Activated CD4-positive, alpha-beta T cell treated with anti-CD3 and anti-CD28 coated beads, Interleukin-2, amount 50 U/mL, for 48 hours (primary cell): ENCODE measurements around the gene SLX9.

ENCODE experiments used
- DNase-seq, 2 experiments: peaks; one replicate each; pipeline ENCODE4 v3.0.0-alpha.2; 2020

The SLX9 gene

DNA sequence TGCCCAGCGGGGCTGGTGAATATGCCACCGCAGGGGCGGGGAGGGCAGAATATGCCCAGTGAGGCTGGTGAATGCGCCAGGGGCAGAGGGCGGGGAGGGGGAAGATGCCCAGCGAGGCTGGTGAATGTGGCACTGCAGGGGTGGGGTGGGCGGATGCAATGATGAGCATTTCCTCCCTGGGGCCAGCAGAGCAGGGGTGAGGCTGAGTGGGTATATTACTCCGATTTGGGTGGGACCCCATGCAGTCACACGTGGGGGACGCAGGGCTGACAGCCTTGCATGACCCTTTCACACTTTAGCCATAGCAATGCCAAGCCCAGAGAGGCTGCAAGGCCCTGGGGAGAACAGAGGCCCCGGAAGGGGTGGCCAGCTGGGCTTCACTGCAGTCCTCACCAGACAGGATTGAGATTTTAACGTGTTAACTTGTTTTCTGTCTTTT lies 9.3 kb upstream of the SLX9 start:
- DNase-seq = peak; percentile 65 to 70

DNA sequence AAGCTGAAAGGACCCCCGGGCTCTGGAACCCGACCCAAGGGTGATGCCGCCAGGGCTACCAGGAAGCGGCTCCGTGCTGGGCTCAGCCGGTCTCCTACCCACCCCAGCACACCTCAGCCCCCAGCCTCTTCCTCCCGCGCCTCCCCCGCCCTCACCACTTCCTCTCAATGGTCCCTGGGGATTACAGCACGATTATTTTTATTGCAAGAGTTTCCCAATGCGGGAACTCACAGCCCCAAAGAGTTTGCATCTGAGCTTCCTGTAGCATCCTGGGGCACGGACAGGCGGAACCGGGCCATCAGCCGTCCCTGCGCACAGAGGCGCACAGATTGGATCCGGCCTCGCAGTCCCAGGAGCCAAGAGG lies 8.7 kb upstream of the SLX9 start:
- DNase-seq = peak; percentile 34 to 45

DNA sequence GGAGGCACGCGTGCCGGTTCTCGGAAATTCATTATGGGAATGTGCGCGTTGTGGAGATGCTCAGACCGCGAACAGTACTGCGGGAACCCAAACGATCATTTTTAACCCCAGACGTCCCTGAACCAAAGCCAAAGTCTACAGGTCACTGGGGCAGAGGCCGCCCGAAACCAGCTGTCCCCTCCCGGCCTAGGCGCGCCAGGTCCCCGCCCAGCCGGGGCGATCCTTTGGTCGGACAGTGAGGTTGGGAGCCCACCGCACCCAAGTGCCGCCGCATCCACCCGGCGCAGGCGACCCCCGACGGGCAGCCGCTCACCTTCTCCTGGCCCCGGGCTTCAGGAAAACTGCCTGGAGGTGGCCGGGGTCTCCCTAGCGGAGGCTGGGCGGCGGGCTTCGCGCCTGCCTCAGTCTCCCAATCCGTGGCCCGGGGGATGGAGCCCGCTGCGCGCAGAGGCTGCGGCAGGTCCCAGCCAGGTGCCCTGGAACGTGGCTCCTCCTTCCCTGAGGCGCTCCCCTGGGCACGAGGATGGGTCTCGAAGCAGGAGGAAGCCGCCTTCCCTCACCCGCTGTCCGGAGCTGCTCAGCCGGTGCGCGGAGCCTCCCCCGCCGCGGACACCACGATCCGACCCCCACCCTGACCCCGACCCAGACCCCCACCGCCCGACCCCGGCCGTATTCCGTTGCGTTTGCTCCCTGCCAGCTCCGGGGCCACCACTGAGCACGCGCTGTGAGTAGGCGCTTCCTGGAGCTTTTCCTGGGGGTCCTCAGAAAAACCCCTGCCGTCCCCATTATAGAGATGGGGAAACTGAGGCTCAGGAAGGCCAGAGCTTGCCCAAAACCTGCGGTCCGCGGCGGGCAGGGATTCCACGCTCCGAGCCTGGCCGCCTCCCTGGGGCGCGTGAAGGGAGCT lies 8.1 kb upstream of the SLX9 start:
- DNase-seq = peak; percentile 45 to 48

DNA sequence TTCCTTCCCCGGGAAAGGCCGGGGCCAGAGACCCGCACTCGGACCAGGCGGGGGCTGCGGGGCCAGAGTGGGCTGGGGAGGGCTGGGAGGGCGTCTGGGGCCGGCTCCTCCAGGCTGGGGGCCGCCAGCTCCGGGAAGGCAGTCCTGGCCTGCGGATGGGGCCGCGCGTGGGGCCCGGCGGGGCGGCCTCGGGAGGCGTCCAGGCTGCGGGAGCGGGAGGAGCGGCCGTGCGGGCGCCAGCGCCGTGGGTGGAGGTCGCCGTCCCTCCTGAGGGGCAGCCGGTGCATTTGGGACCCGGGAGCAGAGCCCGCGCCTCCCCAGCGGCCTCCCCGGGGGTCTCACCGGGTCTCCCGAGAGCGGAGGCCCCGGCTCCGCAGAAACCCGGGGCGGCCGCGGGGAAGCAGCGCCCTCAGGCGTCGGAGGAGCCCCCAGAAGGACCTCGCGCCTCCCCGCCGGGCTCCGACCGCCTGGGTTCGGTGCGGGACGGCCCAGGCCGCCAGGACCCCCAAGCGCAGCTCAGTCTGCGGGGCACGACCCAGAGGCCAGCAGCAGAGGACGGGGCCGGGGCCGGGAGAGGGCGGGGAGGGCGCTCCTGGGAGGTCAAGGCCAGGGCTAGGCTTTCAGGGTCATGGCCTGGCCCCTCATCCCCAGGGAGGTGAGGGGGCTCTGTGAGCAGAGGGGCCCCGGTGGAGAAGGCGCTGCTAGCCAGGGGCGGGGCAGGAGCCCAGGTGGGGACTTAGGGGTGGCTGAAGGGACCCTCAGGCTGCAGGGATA lies 7.2 kb upstream of the SLX9 start:
- peak; percentile 70 to 71 for DNase-seq

DNA sequence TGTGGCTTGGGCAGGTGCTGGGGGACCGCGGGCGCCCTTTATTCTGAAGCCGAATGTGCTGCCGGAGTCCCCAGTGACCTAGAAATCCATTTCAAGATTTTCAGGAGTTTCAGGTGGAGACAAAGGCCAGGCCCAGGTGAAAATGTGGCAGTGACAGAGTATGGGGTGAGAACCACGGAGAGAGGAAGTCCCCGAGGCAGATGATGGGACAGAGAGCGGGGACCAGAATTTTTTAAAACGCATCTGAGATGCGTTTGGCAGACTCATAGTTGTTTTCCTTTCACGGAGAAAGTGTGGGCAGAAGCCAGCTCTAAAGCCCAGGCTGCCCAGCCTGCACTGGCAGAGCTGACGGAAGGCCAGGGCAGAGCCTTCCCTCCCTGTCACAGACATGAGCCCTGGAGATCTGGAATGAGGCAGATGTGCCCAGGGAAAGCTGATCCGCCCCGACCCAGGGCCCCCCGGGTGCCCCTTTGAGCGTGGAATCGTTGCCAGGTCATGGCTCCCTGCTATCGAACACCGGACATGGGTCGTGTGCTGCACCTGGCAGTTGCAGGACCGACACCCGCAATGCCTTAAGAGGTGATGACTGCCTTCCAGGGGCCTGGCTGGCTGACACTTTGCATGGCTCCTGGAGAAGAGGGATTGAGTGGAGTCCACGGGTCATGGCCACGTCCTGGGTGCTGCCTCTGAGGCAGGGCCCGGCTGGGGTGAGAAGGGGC lies 6.5 kb upstream of the SLX9 start:
- no peak for DNase-seq

DNA sequence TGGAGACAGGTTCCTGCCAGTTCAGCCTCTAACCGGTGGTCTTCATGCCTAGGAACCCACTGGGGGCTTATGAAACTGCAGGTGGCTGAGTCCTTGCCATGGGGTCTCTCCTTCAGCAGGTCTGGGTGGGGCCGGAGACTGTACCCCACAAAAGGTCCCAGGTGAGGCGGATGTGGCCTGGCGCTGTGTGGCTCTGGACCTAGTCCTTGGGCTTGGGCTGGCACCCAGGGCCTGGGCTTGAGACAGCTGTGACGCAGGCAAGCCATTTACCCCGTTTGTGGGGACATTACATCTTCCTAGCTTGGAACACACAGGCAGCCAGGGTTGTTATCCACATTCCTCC lies 5.9 kb upstream of the SLX9 start:
- no peak for DNase-seq

DNA sequence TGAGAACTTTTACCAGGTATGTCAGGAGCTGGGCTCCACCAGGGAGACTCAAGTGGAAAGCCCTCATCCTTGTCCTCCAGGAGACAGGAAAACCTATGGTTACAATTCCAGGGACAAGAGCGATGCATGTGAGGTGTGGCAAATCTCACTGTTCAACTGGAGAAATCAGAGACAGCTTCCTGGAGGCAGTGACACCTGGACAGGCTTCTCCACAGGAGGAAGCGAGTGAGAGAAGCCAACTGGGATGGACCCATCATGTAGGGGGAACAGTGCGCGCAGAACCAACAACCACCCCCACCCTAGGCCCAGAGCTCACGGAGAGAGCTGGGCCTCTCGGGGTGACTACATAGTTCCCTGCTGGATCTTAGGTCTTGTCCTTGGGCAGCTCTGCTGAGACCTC lies 5.6 kb upstream of the SLX9 start:
- DNase-seq = no peak

DNA sequence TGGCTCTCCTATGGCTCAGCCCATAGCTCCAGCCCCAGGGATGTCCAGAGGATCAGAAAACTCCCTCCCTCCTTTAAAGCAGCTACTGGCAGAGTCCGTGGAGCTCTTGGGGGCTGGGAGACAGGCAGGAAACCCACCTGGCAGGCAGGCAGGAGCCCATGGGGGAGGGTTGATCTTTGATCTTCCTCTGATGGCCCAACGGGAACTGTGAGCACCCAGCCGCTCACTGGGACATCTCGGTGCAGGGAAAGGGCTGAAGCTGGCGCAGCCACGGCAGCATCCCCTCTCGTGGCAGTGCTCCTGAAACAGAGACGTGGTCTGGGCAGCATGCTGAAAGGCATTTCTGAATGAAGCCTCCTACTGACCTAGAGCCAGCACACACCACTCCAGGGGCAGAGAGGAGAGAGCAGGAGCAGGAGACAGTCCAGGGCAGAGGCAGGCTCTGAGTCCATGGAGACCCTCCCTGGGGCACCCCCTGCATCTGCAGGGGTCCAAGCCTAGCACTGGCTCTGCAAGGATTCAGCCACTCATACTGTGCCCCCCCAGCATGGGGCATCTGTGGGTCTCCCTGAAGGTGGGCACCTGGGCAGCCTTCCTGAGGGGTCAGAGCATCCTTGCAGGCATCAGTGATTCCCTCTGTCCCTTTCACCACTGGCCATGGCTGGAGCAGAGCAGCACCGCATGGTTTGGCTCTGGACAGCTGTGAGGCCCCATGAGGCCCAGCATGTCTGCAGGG lies 4.9 kb upstream of the SLX9 start:
- no peak for DNase-seq

DNA sequence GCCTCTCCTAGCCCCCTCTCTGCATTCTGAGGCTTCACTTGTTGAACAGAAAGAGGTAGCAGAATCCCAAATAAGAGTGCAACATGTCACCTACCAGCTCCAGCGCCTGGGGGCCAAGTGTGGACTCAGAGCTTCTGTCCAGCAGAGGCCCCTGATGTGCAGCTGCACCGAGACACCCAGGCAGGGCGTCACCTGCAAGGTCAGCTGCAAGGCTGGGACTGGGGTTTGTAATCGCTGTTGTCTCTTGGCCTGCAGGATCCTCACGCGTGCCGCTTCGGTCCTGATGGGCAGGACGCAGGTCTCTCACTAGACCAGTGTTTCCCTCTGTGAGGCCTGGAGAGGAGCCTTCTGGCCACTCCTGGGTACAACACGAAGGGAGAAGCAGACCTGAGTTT lies 4.3 kb upstream of the SLX9 start:
- DNase-seq = no peak

DNA sequence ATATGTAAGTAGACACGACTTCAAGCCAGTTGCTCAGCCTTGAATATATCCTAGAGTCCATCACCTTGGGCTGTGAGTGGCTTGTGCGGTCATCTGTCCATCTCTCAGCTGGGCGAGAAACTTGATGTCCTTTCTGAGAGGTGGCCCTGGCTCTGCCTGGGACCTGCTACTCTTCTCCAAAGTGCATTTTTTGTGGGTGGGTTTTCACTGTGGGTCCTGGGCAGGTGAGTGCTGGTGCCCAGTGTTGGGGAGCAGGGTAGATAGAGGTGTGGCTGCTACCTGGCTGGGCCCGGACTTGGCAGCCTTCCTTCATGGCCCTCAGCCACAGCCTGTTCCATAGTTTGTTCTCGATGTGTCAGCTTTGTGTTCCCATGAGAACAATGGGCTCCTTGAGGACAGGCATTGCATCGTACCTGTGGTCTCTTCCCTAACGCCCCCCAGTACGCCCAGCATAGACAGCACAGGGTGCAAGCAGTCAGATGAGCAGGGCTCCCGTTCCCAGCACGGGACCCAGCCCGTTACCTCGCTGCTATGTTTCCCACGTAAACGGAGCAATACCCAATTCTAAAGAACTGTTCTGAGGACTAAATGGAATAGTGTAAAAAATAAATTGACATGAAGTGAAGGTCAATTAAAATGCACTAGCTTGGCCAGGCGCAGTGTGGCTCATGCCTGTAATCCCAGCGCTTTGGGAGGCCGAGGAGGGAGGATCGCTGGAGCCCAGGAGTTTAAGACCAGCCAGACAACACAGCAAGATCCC lies 877 bp upstream of the SLX9 start:
- DNase-seq = no peak

DNA sequence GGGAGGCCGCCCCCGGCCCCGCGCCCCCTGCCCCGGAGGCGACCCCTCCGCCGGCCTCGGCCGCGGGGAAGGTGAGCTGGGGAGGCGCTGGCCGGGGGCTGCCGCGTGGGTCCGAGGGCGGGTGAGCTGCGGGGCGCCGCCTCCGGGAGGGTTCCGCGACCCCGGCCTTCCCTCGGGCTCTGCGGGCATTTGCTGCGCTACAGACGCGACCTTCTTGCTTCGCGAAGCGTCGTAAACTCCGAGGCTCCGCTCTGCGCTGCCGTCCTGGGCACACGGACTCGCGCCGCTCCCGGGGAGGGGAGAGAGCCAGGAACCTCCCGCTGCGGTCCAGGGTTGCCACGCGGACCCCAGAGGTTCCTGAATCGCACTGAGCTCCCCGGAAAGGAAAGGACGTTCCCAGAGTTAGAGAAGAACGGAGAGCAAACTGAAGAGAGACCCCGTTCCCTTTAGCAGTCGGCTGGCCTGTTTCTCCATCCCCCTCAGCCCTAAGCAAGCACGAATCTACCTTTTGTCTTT lies 345 bp downstream of the SLX9 start:
- no peak for DNase-seq

DNA sequence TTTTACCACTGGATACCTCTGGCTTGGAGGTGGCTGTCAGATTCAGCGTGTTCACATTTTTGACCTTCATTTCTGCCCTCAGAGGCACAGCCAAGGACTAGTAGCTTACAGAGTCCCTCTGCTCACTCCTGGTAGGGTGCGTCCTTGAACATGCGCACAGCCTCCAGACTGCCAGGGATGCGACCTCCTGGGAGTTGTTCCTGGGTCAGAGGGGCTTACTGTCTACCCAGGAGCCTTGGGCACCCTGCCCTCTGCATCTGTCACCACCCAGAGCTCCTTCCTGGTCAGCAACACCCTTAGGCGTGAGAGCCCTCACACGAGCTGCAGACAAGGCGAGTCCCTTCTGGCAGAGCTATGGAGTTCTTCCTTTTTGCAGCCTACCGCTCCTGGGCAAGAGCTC lies 1.7 kb downstream of the SLX9 start:
- DNase-seq = no peak

DNA sequence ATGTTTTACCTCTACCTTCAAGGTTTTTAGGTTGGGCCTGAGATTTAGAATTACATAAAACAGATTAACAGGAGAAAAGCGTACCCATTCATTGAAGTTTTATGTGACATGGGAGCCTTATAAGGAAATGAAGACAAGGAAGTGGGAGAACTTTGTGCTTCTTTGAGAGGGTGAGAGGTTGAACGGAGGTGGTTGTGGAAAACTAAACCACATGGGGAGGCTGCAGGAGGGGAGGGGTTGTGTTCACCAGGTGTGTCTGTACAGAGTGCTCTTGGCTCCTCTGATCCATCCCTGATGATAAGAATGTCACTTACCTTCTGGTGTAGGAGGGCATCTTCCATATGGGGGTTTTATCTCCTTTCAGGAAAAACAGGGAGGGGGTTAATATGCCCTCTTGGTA lies 2.7 kb downstream of the SLX9 start:
- no peak for DNase-seq

DNA sequence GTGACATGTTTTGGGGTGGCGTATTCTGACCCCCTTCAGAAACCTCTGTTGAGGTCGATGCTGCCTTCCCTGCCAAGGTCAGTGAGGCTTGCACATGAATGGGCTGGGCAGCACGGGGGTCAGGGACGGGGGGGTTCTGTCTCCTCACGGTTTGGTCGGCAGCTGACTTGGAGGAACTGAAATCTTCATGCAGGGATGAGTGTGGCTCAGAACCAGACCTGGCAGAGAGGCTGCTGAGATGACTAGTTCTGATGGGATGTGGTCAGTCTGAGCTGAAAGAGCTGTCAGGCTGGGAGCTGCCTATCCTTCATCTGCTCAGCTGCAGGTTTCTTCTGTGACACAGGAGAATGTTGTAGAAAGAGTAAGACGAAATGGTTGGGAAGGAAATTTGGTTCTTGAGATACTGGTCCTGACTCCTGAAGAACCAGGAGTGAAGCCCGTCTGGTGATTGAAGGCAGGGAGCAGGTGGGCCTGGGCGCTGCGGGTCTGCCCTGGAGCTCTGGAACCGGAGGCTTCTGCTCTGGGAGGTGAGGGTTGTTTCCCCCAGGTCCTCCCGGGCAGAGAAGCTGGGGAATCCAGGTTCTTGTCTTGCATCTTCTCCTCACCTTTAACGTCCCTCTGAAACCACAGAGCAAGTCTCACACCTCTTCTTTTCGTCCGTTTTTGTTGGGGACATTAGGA lies 3.3 kb downstream of the SLX9 start:
- no peak for DNase-seq

DNA sequence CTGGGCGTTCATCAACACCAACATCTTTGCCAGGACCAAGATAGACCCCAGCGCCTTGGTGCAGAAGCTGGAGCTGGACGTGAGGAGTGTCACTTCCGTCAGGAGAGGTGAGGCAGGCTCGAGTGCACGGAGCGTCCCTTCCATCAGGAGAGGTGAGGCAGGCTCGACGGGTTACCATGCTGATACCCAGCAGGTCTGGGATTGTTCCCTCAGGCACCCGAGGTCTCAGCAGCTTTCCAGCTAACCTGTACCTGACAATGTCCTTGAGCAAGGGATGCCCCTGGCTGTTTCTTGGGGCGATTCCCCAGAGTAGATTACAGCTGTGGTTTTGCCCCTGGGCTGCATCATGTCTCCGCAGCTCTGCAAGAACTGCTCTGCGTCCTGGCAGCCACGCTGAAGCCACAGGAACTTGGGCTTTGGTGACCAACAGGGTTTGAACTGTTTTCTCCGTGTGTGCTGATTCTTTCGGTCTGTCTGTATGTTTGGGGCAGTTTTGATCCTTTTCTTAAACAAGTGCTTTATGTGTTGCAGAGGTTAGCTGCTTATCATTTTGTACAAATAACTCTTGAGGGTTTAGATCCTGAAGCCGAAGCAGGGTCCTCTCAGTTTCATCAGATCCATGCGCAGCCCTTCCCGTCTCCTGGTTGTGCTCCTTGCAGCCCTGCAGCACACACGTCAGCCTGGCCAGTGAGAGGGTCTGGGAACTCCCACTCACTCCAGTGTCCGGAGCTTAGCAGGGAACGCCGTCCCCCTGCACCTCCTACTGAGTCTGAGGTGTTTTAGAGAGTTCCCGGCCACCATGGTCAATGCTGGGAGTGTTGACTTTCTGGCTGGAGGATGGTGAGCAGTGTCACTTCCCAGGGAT lies 4.1 kb downstream of the SLX9 start:
- DNase-seq = no peak

DNA sequence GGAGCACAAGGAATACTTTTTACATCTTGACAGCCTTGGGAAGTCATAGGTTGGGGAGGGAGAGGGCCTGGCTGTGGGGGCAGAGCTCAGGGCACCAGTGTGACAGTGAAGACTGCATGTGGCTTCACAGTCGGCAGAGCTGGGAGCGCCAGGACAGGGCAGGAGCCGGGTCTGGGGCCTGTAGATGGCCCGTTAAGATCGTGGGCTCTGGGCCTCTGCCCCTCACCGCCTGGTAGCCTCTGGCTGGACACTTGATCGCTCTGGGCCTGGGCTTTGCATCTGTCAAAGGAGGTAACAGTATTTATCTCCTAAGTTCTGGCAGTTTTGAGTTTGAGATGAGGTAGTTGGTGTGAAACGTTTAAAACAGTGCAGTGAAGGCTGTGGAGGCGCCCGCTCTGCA lies 4.8 kb downstream of the SLX9 start:
- no peak for DNase-seq

DNA sequence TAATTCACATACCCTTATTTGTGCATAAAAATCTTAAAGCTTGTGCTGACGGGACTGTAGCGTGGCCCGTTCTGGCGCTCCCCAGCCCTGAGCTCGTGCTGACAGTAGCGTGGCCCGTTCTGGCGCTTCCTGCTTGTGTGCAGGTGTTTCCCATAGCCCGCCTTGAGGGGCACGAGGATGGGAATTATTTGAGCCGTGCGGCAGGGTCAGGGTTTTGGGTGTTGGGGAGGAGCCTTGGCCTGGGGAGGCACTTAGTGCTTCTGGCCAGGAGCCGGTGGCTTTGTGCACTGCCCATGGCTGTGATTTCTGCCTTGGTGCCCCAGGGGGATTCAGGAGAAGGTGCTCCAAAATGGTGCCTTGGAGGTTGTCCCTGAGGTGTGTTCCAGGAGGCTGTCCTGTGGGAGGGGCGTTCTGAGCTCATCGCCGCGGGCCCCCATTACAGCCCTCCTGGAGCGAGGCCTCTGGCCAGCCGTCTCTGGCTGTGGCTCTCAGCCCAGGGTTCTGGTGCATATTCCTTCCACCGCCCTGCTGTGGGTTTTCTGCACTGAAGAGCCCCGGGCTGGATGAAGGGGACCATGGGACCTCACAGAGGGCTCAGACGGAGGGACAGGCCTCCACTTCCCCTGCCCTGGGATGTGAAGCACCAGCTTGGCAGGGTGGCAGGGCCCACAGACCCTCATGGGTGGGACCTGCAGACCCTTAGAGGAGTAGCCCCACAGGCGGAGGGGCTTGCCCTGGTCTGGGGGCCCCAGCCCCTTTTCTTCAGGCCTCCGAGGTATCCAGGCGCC lies 6.6 kb downstream of the SLX9 start:
- no peak for DNase-seq

DNA sequence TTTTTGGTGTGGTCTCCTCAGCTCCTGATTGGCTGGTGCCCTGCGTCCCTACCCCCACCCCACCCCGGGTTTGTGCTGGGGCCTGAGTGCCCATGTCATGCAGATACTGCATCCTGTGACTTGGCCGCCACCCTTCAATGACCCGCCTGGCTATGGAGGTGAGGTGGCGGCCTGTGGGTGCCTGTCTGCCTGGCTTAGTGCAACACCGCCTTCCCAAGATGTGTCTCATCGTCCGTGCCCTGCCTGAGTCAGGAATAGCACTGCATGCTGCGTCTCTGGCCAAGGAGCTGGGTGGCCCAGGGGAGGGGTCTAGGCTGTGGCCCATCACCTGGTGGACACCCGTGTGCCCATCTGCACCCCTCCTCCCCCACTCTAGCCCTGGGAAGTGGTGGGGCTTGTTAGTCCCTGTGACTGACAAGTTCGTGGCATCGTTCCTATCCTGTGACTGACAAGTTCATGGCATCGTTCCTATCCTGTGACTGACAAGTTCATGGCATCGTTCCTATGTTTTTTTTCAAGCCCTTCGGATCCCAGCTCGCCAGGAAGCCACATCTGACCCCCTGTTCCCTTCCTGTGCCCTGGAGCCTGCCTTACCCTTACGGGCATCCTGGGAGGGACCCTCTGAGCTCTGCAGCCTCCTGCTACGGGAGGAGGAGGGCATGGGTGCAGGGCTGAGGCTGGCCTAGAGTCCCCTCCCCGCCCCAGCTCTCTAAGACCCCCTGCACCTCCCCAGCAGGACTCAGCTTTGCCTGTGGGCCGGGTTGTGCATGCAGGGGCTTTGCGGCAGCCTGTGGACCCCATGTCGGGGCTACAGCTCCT lies 7.5 kb downstream of the SLX9 start:
- no peak for DNase-seq

DNA sequence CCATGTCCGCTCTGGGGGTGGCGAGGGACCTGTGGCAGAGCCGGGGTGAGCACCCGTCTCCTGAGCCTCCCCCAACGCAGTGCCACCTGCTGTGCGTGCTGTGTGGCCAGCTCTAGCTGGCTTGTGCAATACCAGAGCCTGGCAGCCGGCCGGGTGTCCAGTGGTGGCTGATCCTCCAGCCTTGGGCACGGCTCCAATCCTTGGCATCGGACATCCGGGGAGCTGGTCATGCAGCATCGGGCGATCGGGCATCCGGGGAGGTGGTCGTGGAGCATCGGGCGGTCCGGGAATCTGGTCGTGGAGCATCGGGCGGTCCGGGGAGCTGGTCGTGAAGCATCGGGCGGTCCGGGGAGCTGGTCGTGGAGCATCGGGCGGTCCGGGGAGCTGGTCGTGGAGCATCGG lies 8.1 kb downstream of the SLX9 start:
- DNase-seq = no peak
